PC-9 (cell line): ENCODE data around the gene PPP2R5C. TPM values are rescaled to one million over a fixed set of nuclear protein-coding genes. Genes with fewer than 3 reads are reported as not detected.

ENCODE experiments used
- BruUV-seq: library from RNA; stranded (reverse); fragments of 400-500 nt; replicated peaks from 2 replicates; lab custom pipeline; 2021; lab: Mats Ljungman, UMichigan
- CTCF ChIA-PET: fragments of 300-600 bp; sonication (Branson Sonifier 250); formaldehyde crosslinking; loops from one replicate; lab custom pipeline; 2022; ENCODE audit warnings: antibody characterized with exemption; lab: Charles Lee
- POLR2A ChIA-PET: fragments of 300-600 bp; sonication (Branson Sonifier 250); formaldehyde crosslinking; loops from one replicate; lab custom pipeline; 2022; ENCODE audit warnings: antibody characterized with exemption; ENCODE audit not compliant: unreplicated experiment; lab: Charles Lee
- DNase-seq, 2 experiments: peaks; one replicate each; pipeline versions ENCODE4 v3.0.0 to v3.0.0-alpha.2; 2015 to 2022; ENCODE audit warnings: mixed read lengths in 1 of 2
- H2AFZ ChIP-seq: fragments of 200-600 bp; sonication (generic); 2 replicates; pipeline ENCODE4 v1.8.1; 2017; ENCODE audit warnings: antibody characterized with exemption
- H3F3A ChIP-seq: fragments of 200-600 bp; sonication (generic); 2 replicates; pipeline ENCODE4 v1.8.1; 2017; ENCODE audit warnings: antibody characterized with exemption, mild to moderate bottlenecking, low read depth; ENCODE audit not compliant: insufficient read depth
- H3K27ac ChIP-seq: fragments of 200-600 bp; sonication (generic); 2 replicates; pipeline ENCODE4 v1.6.1; 2016; ENCODE audit warnings: mixed run types
- H3K27me3 ChIP-seq: fragments of 200-600 bp; sonication (generic); 2 replicates; pipeline ENCODE4 v1.6.1; 2016; ENCODE audit warnings: low read depth, mixed run types; ENCODE audit not compliant: insufficient read depth
- H3K36me3 ChIP-seq: fragments of 200-600 bp; sonication (generic); 2 replicates; pipeline ENCODE4 v1.6.1; 2016; ENCODE audit warnings: low read depth, mixed run types
- H3K4me1 ChIP-seq: fragments of 200-600 bp; sonication (generic); replicated peaks from 2 replicates; pipeline ENCODE4 v1.6.1; 2016; ENCODE audit warnings: mixed run types; ENCODE audit not compliant: insufficient read depth
- H3K4me2 ChIP-seq: fragments of 200-600 bp; sonication (generic); 2 replicates; pipeline ENCODE4 v1.6.1; 2017; ENCODE audit warnings: mixed run types
- H3K4me3 ChIP-seq: fragments of 200-600 bp; sonication (generic); 2 replicates; pipeline ENCODE4 v1.6.1; 2016; ENCODE audit warnings: mixed run types
- H3K79me2 ChIP-seq: fragments of 200-600 bp; sonication (generic); 2 replicates; pipeline ENCODE4 v1.6.1; 2017; ENCODE audit warnings: low read depth, mixed run types
- H3K9me2 ChIP-seq: fragments of 200-600 bp; sonication (generic); 2 replicates; pipeline ENCODE4 v1.8.1; 2017; ENCODE audit warnings: mild to moderate bottlenecking; ENCODE audit not compliant: insufficient read depth
- H3K9me3 ChIP-seq: fragments of 200-600 bp; sonication (generic); 2 replicates; pipeline ENCODE4 v1.8.1; 2016; ENCODE audit warnings: low read depth; ENCODE audit not compliant: insufficient read depth
- H4K20me1 ChIP-seq: fragments of 200-600 bp; sonication (generic); 2 replicates; pipeline ENCODE4 v1.8.1; 2017; ENCODE audit not compliant: insufficient read depth
- EZH2 ChIP-seq: fragments of 200-600 bp; sonication (generic); IDR thresholded peaks from 2 replicates; pipeline ENCODE4 v1.8.0; 2017; ENCODE audit warnings: antibody characterized with exemption, low read depth
- intact Hi-C: fragments of 100-400 bp; cut with micrococcal nuclease; formaldehyde crosslinking; loops from one replicate; pipeline ENCODE4 v1.10.0; 2022; ENCODE audit not compliant: unreplicated experiment
- total RNA-seq: library from RNA; stranded (reverse); gene quantifications from 2 replicates; pipeline ENCODE4 v1.2.3, GENCODE V29; 2021
- TF ChIP-seq, protein P1 (sequence below): fragments of 200-600 bp; sonication (generic); conservative IDR thresholded peaks from 2 replicates; pipeline ENCODE4 v1.6.1; 2017; ENCODE audit warnings: mixed run types, antibody characterized with exemption, mild to moderate bottlenecking, moderate library complexity

PPP2R5C gene
- total RNA-seq, 1 experiment from 2014 or later = 401 TPM

DNA sequence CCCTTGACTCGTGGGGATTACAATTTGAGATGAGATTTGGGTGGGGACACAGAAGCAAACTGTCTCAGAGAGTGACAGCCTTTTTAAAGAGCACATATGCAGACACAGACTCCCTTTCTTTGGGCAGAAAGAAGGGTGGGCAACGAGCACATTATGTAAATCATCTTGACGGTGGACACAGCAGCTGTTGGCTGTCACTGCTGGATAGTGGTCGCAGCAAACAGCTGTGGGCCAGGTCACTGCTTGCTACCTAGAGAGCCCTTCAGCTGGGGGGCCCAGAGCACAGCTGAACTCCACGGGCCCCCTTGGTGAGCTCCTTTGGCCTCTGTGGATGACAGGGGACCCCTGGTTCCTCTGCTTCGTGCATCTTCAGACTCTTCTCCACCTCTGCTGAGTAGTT, 23.1 kb downstream of the PPP2R5C start:
- Histone ChIP-seq H3K9me3 (no peaks in the 10 kb centered on the region), H3K36me3 (0 out of 2 replicates have a peak, but pooled peaks cover 3% of the 10 kb centered on the region), H3F3A (no peaks in the 10 kb centered on the region; the same call in 1 of the 2 replicates), H2AFZ (no peak overlapping the region), H4K20me1 (no peaks in the 10 kb centered on the region), H3K79me2 (no peaks in the 10 kb centered on the region), H3K27ac (no peak overlapping the region), H3K4me1 (no peaks in the 10 kb centered on the region), H3K9me2 (no peaks in the 10 kb centered on the region), H3K27me3 (no peaks in the 10 kb centered on the region), H3K4me2 (no peak overlapping the region), H3K4me3 (no peak overlapping the region)
- BruUV-seq = no TSS peak
- TF ChIP-seq, protein P1, sequence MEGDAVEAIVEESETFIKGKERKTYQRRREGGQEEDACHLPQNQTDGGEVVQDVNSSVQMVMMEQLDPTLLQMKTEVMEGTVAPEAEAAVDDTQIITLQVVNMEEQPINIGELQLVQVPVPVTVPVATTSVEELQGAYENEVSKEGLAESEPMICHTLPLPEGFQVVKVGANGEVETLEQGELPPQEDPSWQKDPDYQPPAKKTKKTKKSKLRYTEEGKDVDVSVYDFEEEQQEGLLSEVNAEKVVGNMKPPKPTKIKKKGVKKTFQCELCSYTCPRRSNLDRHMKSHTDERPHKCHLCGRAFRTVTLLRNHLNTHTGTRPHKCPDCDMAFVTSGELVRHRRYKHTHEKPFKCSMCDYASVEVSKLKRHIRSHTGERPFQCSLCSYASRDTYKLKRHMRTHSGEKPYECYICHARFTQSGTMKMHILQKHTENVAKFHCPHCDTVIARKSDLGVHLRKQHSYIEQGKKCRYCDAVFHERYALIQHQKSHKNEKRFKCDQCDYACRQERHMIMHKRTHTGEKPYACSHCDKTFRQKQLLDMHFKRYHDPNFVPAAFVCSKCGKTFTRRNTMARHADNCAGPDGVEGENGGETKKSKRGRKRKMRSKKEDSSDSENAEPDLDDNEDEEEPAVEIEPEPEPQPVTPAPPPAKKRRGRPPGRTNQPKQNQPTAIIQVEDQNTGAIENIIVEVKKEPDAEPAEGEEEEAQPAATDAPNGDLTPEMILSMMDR = no peak
- no peak for TF ChIP-seq EZH2
- intact Hi-C loops = no loop called here
- ChIA-PET CTCF (no interaction called here), POLR2A (interaction anchor here (0.7 kb wide), 1 partner anchor 92 kb away, joined by 3 read pairs; no protein-coding TSS in a partner anchor)
- no peak for DNase-seq

DNA sequence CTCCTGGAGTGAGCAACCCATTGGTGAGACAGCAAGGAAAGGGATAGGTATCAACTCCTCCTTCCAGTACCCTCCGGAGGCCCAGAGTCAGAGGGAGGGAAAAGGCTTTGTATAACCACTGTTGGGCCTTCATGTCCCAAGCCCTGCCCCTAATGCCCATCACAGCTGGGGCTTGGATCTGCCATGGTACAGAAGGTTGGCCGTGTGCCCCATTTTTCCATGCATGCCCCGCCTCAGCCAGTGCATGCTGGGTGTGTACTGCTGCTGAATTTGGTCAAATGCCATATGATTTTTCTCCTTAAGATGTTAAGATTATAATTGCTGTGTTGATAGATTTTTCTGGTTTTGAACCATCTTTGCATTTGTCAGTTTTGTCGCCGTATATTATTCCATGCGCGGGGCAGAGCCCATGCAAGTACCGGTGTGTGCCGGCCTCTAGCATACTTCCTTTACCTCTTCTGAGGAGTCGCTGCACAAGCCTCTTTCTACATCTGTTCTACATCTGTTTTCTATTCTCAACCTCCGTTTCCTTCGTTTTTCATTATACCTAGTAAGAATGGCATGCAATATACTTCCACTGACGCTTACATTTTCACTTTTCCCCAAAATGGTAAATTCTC, 26.6 kb downstream of the PPP2R5C start:
- H3K36me3 ChIP-seq = 0 out of 2 replicates have a peak, but pooled peaks cover 3% of the 10 kb centered on the region

DNA sequence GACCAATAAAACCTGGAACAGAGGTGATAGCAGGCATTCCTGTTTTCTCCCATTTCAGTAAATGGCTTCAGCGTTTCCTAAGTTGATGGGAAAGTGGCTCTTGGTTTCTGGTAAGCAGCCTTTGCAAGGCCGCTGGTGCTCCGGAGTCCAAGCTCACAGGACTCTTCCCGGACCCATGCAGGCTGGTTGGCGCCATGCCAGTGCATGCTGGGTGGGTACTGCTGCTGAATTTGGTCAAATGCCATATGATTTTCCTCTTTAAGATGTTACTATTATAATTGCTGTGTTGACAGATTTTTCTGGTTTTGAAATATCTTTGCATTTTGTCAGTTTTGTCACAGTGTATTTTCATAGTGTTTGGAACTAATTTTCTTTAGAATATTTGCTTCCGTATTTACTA, 27.7 kb downstream of the PPP2R5C start:
- CTCF ChIA-PET = no interaction called here

More for the DNA sequence above, 26.6 kb downstream of the PPP2R5C start:
- intact Hi-C loops = loop anchor here (2.0 kb wide), 1 partner anchor 15 kb away; no protein-coding TSS in a partner anchor
- no peaks in the 10 kb centered on the region for H3K9me3 ChIP-seq
- ChIA-PET POLR2A (no interaction called here), CTCF (no interaction called here)
- H3K79me2 ChIP-seq = no peaks in the 10 kb centered on the region
- no peaks in the 10 kb centered on the region for H3K27me3 ChIP-seq
- no peak overlapping the region for H2AFZ ChIP-seq
- H4K20me1 ChIP-seq = no peaks in the 10 kb centered on the region
- H3K4me2 ChIP-seq = no peak overlapping the region
- no TSS peak for BruUV-seq
- peaks cover 11% of the 10 kb centered on the region for H3K4me1 ChIP-seq
- no peak overlapping the region for H3K27ac ChIP-seq
- DNase-seq = no peak
- 0 out of 2 replicates have a peak, but pooled peaks cover 6% of the 10 kb centered on the region for H3F3A ChIP-seq
- TF ChIP-seq, protein P1 = no peak
- no peak for TF ChIP-seq EZH2
- no peak overlapping the region for H3K4me3 ChIP-seq
- H3K9me2 ChIP-seq = no peaks in the 10 kb centered on the region

More for the DNA sequence above, 27.7 kb downstream of the PPP2R5C start:
- Histone ChIP-seq H3K4me3 (no peak overlapping the region), H3K27me3 (no peaks in the 10 kb centered on the region), H3F3A (0 out of 2 replicates have a peak, but pooled peaks cover 6% of the 10 kb centered on the region), H3K4me1 (peaks cover 11% of the 10 kb centered on the region), H3K36me3 (0 out of 2 replicates have a peak, but pooled peaks cover 3% of the 10 kb centered on the region), H2AFZ (no peak overlapping the region), H3K27ac (no peak overlapping the region), H3K4me2 (no peak overlapping the region), H4K20me1 (no peaks in the 10 kb centered on the region), H3K9me2 (no peaks in the 10 kb centered on the region), H3K9me3 (no peaks in the 10 kb centered on the region), H3K79me2 (no peaks in the 10 kb centered on the region)
- TF ChIP-seq, protein P1 = no peak
- TF ChIP-seq EZH2 = no peak
- DNase-seq = no peak
- intact Hi-C loops = loop anchor here (2.0 kb wide), 1 partner anchor 16 kb away; no protein-coding TSS in a partner anchor
- BruUV-seq = no TSS peak
- POLR2A ChIA-PET = interaction anchor here (0.7 kb wide), 1 partner anchor 742 kb away, joined by 4 read pairs; no protein-coding TSS in a partner anchor
